ENCODE results near the gene SLC25A29. TPM values are rescaled to one million over a fixed set of nuclear protein-coding genes. Genes with fewer than 3 reads are reported as not detected.

The SLC25A29 gene
- total RNA-seq, 1 donor from 2014 or later: 29.3 TPM

DNA sequence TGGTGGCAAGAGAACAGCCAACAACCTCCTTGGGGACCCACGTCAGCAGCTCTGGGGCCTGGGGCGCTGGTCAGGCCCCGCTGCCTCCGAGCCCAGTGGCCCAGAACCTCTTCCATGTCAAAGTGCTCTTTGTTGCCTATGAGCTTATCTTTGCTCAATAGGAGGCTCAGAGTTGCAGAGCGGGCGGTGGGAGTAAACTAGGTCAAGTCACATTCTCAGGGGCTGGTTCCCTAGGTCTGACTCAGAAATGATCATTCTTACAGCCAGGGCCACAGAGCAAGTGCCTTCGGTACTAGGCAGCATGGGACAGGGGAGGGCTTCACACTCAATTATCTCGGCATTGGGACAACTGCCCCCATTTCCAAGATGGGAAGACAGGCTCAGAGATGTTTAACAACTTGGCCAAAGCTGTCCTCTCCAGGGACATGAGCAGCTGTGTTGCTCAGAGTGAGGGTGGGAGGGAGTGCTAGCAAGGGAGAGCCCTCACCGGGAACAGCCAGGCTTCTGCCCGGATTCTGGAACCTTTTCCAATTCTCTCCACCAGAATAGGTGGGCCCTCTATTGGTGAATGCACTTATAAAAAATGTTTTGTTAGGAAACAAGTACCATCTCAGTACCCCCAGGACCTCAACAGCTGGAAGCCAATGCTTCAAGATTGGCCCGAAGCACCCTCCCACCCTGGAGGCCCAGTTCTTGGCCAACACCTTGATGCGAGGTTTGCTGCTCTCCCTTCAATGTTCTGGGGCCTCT lies 11.9 kb downstream of the SLC25A29 start:
- Mint-ChIP-seq H3K27ac (ENCODE audit: unreplicated experiment) (no peak overlapping the region), H3K4me3 (ENCODE audit: unreplicated experiment) (no peak overlapping the region), H3K4me1 (ENCODE audit: low read depth) (peaks cover 14% of the 10 kb centered on the region), H3K27me3 (ENCODE audit: low read depth) (no peaks in the 10 kb centered on the region), H3K36me3 (ENCODE audit: low read depth) (peaks cover 3% of the 10 kb centered on the region), H3K9me3 (ENCODE audit: low read depth) (no peaks in the 10 kb centered on the region)
- TF ChIP-seq, protein P1, sequence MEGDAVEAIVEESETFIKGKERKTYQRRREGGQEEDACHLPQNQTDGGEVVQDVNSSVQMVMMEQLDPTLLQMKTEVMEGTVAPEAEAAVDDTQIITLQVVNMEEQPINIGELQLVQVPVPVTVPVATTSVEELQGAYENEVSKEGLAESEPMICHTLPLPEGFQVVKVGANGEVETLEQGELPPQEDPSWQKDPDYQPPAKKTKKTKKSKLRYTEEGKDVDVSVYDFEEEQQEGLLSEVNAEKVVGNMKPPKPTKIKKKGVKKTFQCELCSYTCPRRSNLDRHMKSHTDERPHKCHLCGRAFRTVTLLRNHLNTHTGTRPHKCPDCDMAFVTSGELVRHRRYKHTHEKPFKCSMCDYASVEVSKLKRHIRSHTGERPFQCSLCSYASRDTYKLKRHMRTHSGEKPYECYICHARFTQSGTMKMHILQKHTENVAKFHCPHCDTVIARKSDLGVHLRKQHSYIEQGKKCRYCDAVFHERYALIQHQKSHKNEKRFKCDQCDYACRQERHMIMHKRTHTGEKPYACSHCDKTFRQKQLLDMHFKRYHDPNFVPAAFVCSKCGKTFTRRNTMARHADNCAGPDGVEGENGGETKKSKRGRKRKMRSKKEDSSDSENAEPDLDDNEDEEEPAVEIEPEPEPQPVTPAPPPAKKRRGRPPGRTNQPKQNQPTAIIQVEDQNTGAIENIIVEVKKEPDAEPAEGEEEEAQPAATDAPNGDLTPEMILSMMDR (IDR thresholded peaks at IDR 0.05): no peak
- peak; percentile 59 for DNase-seq (ENCODE audit: low spot score)

DNA sequence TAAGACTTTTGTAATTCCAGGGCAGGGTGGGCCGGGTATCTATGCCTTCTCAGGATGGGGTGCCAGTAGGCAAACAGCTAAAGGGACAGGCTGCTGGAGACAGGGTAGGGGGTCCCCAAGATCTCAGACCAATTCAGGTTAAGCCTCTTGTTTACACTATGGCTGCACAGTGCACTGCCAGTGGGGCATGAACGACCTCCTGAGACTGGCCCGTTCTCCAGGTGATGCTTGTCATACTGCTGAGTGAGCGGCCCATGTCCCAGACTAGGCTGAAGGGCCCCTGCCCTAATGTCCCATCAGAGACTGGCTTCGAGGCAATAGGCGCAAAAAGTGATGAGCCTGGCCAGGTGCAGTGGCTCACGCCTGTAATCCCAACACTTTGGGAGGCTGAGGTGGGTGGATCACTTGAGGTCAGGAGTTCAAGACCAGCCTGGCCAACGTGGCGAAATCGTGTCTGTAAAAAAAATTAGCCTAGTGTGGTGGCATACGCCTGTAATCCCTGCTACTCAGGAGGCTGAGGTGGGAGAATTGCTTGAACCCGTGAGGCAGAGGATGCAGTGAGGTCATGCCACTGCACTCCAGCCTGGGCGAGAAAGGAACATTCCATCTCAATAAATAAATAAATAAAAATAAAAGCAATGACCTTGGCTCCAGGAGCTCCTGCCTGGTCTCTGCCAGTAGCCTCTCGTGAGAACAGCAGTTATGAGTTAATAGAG lies 12.6 kb downstream of the SLC25A29 start:
- no peak overlapping the region for H3K4me3 Mint-ChIP-seq (ENCODE audit: unreplicated experiment)

DNA sequence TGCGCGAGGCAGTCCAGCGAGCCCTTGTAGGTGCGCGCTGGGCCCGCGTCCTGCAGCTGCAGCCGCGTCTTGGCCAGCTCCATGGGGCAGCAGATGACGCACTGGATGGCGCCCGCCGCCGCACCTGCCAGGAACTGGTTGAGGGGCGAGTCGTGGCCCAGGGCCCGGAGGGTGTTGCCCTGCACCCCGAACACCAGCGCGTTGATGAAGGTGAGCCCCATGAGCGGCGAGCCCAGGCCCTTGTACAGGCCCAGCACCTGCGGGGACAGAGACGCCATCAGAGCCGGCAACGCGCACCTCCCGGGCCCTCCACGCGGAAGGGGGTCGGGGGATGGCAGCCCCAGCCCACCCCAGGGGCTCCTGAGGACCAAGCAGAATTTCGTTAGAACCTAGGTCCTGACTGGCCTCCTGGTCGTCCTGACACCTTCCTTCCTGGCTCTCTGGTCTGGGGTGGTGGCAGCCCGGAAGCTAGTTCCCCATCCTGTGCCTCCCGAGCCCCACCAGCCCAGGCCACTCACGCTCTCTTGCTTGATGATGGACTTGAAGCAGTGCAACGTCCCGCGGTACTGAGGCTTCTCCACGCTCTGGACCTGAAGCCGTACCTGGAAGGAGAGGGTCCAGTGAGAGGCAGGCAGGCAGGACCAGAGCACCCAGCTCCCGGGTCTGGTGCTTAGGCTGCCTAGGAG lies 13.3 kb downstream of the SLC25A29 start:
- Mint-ChIP-seq H3K4me3 (ENCODE audit: unreplicated experiment) (no peak overlapping the region), H3K27ac (ENCODE audit: unreplicated experiment) (no peak overlapping the region), H3K9me3 (ENCODE audit: low read depth) (no peaks in the 10 kb centered on the region), H3K27me3 (ENCODE audit: low read depth) (no peaks in the 10 kb centered on the region), H3K36me3 (ENCODE audit: low read depth) (peaks cover 2% of the 10 kb centered on the region), H3K4me1 (ENCODE audit: low read depth) (peaks cover 18% of the 10 kb centered on the region)
- DNase-seq (ENCODE audit: low spot score): no peak
- TF ChIP-seq, protein P1 (IDR thresholded peaks at IDR 0.05): no peak

More for the DNA sequence above, 12.6 kb downstream of the SLC25A29 start:
- H3K27me3 Mint-ChIP-seq (ENCODE audit: low read depth): no peaks in the 10 kb centered on the region
- no peak overlapping the region for H3K27ac Mint-ChIP-seq (ENCODE audit: unreplicated experiment)
- TF ChIP-seq, protein P1 (IDR thresholded peaks at IDR 0.05): no peak
- H3K9me3 Mint-ChIP-seq (ENCODE audit: low read depth): no peaks in the 10 kb centered on the region
- peaks cover 3% of the 10 kb centered on the region for H3K36me3 Mint-ChIP-seq (ENCODE audit: low read depth)
- H3K4me1 Mint-ChIP-seq (ENCODE audit: low read depth): peaks cover 17% of the 10 kb centered on the region
- peak; percentile 54 for DNase-seq (ENCODE audit: low spot score)

DNA sequence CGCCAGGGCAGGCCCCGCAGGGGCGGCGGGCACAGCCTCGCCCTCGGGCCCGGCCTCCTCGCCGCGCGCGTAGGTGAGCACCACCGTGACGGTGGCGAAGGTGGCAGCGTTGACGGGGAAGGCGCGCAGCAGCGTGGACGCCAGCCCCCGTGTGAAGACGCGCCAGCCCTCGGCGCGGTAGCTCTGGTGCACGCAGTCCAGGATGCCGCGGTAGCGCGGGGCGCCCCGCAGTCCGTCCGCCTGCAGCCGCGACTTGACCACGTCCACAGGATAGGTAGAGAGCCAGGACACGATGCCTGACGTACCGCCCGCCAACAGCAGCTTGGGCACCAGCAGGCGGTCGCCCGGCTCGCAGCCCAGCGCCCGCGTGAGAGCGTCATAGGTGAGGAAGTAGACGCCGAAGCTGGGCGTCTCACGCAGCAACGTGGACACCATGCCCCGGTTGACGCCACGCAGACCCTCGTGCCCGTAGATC lies 13.9 kb downstream of the SLC25A29 start:
- Mint-ChIP-seq H3K36me3 (ENCODE audit: low read depth) (peaks cover 2% of the 10 kb centered on the region), H3K9me3 (ENCODE audit: low read depth) (no peaks in the 10 kb centered on the region), H3K27me3 (ENCODE audit: low read depth) (no peaks in the 10 kb centered on the region), H3K4me3 (ENCODE audit: unreplicated experiment) (no peak overlapping the region), H3K27ac (ENCODE audit: unreplicated experiment) (no peak overlapping the region), H3K4me1 (ENCODE audit: low read depth) (peaks cover 14% of the 10 kb centered on the region)
- peak; percentile 94 for DNase-seq (ENCODE audit: low spot score)
- TF ChIP-seq, protein P1 (IDR thresholded peaks at IDR 0.05): no peak

Data from chondrocyte (in vitro differentiated cells).